ENCODE data around the gene GGT6.

The GGT6 gene

GRCh38 chr17:4507361-4508111 lies 52.8 kb downstream of the GGT6 start:
- no peak for DNase-seq (ENCODE audit: low read depth)
- TF ChIP-seq CTCF (IDR thresholded peaks at IDR 0.05; ENCODE audit: low read depth, low read length, missing control alignments) = no peak
- in situ Hi-C loops (cut with HindIII; ENCODE audit: low sequenced_read_pairs) = no loop called here
- H3K4me3 ChIP-seq (ENCODE audit: low read depth, low read length) = no peak overlapping the region
